Hematopoietic multipotent progenitor cell treated with erythropoietin and hydrocortisone succinate and interleukin-3 and kit ligand, for 17 days (in vitro differentiated cells): ENCODE data around the gene ERF.
A peak's percentile ranks its signal among the peaks of the same experiment; 100 is the strongest.
"Not testable (repeated sequence)": the region's sequence is repeated elsewhere in the genome, so short reads cannot be mapped to it uniquely, and the experiment has no call there.

ENCODE experiments used
- DNase-seq: peaks from one replicate; pipeline ENCODE4 v3.0.0-alpha.2; 2015; ENCODE audit warnings: low spot score

ERF gene

GRCh38 chr19:42275517-42275916 is 20.6 kb upstream of the ERF start:
- no peak for DNase-seq

GRCh38 chr19:42275103-42275502 is 20.2 kb upstream of the ERF start:
- no peak for DNase-seq

GRCh38 chr19:42274065-42274682 is 19.2 kb upstream of the ERF start:
- DNase-seq, result no peak

GRCh38 chr19:42273407-42274064 is 18.6 kb upstream of the ERF start:
- DNase-seq, result no peak

- DNase-seq, result no peak
Measured at GRCh38 chr19:42272989-42273406, 18.1 kb upstream of the ERF start.

GRCh38 chr19:42272535-42272897 is 17.6 kb upstream of the ERF start:
- DNase-seq, result no peak

GRCh38 chr19:42271861-42272534 is 17.1 kb upstream of the ERF start:
- DNase-seq, result no peak

- DNase-seq, result no peak
Measured at GRCh38 chr19:42271045-42271419, 16.1 kb upstream of the ERF start.

GRCh38 chr19:42270346-42271044 is 15.6 kb upstream of the ERF start:
- DNase-seq, result peak; percentile 83

GRCh38 chr19:42269478-42270345 is 14.8 kb upstream of the ERF start:
- DNase-seq, result peak; percentile 58

- DNase-seq, result peak; percentile 100
Measured at GRCh38 chr19:42268704-42269477, 14.0 kb upstream of the ERF start, which contains the start of gene CIC. TSS of gene CIC (plus strand) at chr19:42269252. CDS start at chr19:42271784, 2,532 bp downstream.

- DNase-seq, result peak; percentile 99
Measured at GRCh38 chr19:42268142-42268703, 13.3 kb upstream of the ERF start.

GRCh38 chr19:42267644-42268141 is 12.8 kb upstream of the ERF start:
- DNase-seq, result no peak

GRCh38 chr19:42266928-42267603 is 12.1 kb upstream of the ERF start:
- DNase-seq, result not testable (repeated sequence)

- DNase-seq, result not testable (repeated sequence)
Measured at GRCh38 chr19:42266105-42266504, 11.2 kb upstream of the ERF start.

- no peak for DNase-seq
Measured at GRCh38 chr19:42261763-42262162, 6.8 kb upstream of the ERF start.

GRCh38 chr19:42257842-42258241 is 2.9 kb upstream of the ERF start:
- not testable (repeated sequence) for DNase-seq

GRCh38 chr19:42255766-42256745 is 1.1 kb upstream of the ERF start:
- DNase-seq, result peak; percentile 12
